Body of pancreas (tissue), 4 donors: ENCODE data around the gene DUSP8.

ENCODE experiments used
- POLR2A ChIP-seq, 3 donors: fragments of 450-650 bp; IDR thresholded peaks; one replicate each; pipeline ENCODE4 v1.6.1; 2016; ENCODE audit warnings: antibody characterized with exemption in 3 of 3, mild to moderate bottlenecking in 2 of 3
- TF ChIP-seq, protein P1 (sequence below), 7 experiments: fragments of 450-650 bp in 4 of 7; fragments of 200-600 bp in 3 of 7; sonication (generic) in 3 of 7; IDR thresholded peaks; one replicate each; pipeline ENCODE4 v1.5.1; 2016 to 2019; ENCODE audit warnings: antibody characterized with exemption in 7 of 7

DNA sequence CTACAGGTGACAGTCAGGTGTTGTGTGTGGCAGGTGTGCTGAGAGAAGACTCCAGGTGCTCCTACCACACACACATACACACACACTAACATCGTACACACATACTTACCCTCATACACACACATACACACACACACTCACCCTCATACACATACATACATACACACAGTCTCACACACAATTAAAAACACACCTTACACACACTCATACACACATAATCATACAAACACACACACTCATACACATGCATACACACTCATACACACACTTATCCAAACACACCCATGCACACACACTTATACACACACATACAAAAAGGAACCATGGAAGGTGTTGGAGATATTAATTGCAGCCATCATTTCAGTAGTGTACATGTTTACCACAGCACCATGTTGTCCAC, 31.6 kb upstream of the DUSP8 start:
- TF ChIP-seq, protein P1, sequence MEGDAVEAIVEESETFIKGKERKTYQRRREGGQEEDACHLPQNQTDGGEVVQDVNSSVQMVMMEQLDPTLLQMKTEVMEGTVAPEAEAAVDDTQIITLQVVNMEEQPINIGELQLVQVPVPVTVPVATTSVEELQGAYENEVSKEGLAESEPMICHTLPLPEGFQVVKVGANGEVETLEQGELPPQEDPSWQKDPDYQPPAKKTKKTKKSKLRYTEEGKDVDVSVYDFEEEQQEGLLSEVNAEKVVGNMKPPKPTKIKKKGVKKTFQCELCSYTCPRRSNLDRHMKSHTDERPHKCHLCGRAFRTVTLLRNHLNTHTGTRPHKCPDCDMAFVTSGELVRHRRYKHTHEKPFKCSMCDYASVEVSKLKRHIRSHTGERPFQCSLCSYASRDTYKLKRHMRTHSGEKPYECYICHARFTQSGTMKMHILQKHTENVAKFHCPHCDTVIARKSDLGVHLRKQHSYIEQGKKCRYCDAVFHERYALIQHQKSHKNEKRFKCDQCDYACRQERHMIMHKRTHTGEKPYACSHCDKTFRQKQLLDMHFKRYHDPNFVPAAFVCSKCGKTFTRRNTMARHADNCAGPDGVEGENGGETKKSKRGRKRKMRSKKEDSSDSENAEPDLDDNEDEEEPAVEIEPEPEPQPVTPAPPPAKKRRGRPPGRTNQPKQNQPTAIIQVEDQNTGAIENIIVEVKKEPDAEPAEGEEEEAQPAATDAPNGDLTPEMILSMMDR (IDR thresholded peaks at IDR 0.05): no peak
- no peak for TF ChIP-seq POLR2A (IDR thresholded peaks at IDR 0.05)
